ENCODE data around the gene CLEC2D.
"Not testable (repeated sequence)": the region's sequence is repeated elsewhere in the genome, so short reads cannot be mapped to it uniquely, and the experiment has no call there.

Gene CLEC2D

DNA sequence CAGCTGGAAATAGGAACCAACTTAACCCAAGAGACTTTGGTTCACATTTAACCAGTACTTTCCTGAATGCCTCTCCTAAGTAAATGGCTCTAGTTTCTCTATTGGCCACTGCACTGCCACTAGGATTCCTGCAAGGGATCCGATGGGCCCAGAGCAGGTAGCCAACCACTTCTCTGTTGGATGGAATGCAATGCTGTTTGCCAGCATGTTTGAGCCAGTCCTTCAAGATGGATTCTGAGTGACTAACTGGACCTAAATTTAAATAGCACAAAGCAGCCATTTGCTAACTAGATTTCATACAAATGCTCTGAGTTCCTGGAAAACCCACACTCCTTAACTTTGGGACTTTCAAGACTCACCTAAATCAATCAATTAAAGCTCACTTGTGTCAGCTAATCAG lies 9.5 kb upstream of the CLEC2D start:
- no peak for DNase-seq

DNA sequence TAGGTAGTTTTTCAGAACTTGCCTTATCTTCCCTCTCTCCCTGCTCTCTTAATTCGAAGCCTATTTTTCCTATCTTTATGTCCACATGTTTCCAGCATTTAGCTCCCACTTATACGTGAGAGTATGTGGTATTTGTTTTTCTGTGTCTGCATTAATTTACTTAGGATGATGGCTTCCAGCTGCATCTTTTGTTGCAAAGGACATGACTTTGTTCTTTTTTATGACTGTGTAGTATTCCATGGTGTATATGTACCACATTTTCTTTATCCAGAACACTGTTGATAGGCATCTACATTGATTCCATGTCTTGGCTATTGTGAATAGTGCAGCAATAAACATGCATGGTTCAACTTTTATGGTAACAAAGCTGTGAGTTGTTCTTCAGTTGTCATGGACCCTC lies 7.8 kb upstream of the CLEC2D start:
- no peak for DNase-seq

DNA sequence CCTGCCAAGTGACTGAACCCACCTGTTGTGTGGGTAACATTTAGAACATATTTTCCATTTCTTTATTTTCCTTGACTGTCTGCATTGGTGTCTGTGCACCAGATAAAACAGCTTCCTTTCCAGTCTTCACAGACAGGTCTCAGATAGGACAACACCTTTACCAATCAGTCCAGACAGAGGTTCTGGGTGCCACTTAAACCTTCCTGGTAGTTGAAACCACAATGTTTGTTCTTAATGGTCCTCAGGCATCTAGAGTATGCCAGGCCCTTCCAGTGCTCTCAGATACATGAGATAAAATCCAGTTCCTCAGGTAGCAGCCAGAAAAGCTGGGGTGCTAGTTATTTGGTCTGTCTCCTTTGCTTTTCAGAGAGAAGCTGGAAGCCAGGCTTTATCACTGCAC lies 7.0 kb upstream of the CLEC2D start:
- no peak for DNase-seq

GRCh38 chr12:9667403-9668160 lies 1.9 kb upstream of the CLEC2D start:
- peak; percentile 51 to 59 for DNase-seq

DNA sequence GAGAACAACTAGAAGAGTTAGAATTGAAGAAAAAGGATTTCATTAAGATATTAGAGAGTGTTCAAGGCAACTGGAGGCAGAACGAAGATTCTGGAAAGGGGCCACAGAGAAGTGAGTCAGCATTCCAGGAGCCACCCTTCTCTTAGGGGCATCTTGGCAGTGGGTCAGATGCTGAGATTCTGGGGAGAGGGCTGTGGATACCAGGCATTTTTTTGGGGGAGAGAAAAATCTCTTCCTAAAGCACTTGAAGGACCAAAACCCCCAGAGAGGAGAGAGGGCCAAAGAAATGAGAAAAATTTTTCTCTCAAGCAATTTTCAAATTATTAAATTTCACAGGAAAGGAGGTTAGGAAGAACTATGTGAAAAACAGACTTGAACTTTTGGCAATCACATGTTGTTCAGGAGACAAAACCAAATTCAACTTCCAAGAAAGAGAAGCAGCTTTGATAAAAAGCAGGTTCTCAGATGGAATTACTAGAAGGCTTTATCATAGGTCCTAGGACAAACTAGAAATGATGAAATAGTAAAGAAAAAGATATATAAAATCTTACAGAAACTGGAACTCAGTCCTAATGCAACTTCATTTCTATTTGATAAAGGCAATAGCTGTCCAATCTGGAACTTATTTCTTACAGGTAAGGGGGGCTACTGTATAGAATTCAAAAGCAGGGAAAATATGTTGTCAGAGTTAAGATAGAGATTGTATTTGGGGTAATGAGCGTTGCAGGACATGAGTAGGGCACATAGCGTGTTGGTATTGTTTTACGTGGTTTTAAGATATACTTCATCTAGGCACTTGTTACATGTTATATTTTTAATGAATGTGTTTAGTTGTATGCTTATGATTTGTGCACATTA lies 1.1 kb upstream of the CLEC2D start:
- DNase-seq: no peak

GRCh38 chr12:9669019-9669326 lies 540 bp upstream of the CLEC2D start:
- DNase-seq: no peak

DNA sequence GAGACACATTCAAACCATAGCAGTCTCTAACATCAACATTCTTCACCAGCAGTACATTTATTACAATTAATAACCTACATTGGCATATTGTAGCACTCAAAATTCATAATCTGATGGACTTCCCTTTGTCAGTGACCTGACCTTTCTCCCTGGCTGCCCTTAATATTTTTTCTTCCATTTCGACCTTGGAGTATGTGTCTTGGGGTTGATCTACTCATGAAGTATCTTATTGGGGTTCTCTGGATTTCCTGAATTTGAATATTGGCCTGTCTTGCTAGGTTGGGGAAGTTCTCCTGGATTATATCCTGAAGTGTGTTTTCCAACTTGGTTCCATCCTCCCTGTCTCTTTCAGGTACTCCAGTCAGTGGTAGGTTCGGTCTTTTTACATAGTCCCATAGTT lies 2.8 kb downstream of the CLEC2D start:
- DNase-seq: not testable (repeated sequence)

GRCh38 chr12:9673404-9674225 lies 4.1 kb downstream of the CLEC2D start:
- DNase-seq: no peak

- no peak for DNase-seq
These were observed 4.7 kb downstream of the CLEC2D start for GRCh38 chr12:9674226-9674590.

GRCh38 chr12:9682508-9682907 lies 13.0 kb downstream of the CLEC2D start:
- not testable (repeated sequence) for DNase-seq

DNA sequence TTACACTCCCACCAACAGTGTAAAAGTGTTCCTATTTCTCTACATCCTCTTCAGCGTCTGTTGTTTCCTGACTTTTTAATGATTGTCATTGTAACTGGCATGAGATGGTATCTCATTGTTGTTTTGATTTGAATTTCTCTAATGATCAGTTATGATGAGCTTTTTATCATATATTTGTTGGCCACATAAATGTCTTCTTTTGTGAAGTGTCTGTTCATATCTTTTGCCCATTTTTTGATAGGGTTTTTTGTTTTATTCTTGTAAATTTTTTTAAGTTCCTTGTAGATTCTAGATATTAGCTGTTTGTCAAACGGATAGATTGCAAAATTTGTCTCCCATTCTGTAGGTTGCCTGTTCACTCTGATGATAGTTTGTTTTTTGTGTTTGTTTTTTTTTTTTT lies 13.4 kb downstream of the CLEC2D start:
- DNase-seq: not testable (repeated sequence)

DNA sequence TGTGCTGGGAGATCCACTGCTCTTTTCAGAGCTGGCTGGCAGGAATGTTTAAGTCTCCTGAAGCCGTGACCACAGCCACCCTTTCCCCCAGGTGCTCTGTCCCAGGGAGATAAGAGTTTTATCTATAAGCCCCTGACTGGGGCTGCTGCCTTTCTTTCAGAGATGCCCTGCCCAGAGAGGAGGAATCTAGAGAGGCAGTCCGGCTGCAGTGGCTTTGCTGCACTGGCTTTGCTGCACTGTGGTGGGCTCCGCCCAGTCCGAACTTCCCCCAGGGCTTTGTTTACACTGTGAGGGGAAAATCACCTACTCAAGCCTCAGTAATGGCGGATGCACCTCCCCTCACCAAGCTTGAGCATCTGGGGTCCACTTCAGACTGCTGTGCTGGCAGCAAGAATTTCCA lies 15.9 kb downstream of the CLEC2D start:
- not testable (repeated sequence) for DNase-seq

DNA sequence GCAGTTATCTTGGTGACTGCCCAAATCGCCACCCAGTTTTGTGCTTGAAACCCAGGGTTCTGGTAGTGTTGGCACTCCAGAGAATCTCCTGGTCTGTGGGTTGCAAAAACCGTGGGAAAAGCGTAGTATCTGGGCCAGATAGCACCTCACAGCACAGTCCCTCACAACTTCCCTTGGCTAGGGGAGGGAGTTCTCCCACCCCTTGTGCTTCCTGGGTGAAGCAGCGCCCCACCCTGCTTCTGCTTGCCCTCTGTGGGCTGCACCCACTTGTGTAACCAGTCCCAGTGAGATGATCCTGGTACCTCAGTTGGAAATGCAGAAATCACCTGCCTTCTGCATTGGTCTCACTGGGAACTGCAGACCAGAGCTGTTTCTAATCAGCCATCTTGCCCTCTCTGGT lies 16.4 kb downstream of the CLEC2D start:
- no peak for DNase-seq

DNA sequence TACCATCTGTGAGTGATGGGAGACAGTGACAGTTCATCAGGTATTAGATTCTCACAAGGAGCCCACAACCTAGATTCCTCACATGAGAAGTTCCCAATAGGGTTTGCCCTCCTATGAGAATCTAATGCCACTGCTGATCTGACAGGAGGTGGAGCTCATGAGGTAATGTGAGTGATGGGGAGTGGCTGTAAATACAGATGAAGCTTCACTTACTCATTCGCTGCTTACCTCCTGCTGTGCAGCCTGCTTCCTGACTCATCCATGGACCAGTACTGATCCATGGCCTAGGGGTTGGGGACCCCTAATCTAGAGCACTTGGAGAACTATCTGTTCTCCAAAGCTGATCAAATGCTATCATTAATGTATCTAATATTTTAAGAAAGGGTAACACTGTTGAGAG lies 17.7 kb downstream of the CLEC2D start:
- no peak for DNase-seq

DNA sequence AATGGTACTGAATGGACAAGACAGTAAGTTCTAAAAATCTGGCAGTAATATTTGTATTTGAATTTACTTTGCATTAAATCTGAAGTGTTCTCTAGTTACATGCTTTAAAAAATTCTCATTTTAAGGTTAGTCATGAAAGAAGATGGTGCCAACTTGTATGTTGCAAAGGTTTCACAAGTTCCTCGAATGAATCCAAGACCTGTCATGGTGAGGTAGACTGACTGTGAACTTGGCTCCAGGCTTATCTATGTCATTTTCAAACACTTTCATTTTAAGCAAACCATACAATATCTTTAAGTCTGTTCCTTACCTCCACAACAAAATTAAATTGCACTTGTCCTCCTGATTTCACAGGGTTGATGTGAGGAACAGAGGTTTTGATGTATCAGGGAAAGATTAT lies 23.4 kb downstream of the CLEC2D start:
- DNase-seq: no peak

GRCh38 chr12:9694241-9694640 lies 24.7 kb downstream of the CLEC2D start:
- peak; percentile 70 to 72 for DNase-seq

GRCh38 chr12:9695150-9695549 lies 25.6 kb downstream of the CLEC2D start:
- DNase-seq: not testable (repeated sequence)

- DNase-seq: not testable (repeated sequence)
These were observed 26.1 kb downstream of the CLEC2D start for GRCh38 chr12:9695661-9696060.

- no peak for DNase-seq
These were observed 28.1 kb downstream of the CLEC2D start for GRCh38 chr12:9697619-9698018.

- DNase-seq: peak; percentile 53 to 61
These were observed 29.2 kb downstream of the CLEC2D start for GRCh38 chr12:9698681-9699080.

DNA sequence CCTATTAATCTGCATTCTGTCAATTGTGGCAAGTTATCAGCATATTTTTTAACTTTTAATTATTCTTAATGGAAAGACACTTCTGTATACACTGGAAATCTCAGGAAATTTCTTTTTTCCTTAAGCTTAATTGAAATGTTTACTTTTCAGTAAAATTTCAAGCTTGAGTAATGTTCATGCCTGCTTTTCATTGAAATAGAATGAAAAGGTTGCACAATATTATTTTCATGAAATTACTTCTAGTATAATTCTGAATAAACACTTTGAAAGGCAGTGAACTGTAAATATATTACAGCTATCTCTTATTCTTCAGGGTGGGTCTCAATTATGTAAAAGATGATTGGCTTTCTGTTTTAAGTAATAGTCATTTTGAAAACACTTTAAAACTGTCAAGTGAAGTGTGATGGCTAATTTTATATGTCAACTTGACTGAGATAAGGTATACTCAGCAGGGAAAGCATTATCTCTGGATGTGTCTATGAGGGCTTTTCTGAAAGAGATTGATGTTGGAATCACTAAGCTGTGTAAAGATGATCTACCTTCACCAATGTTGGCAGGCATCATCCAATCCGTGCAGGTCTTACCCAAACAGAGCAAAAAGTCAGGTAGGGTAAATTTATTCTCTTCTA lies 29.9 kb downstream of the CLEC2D start:
- no peak for DNase-seq

DNA sequence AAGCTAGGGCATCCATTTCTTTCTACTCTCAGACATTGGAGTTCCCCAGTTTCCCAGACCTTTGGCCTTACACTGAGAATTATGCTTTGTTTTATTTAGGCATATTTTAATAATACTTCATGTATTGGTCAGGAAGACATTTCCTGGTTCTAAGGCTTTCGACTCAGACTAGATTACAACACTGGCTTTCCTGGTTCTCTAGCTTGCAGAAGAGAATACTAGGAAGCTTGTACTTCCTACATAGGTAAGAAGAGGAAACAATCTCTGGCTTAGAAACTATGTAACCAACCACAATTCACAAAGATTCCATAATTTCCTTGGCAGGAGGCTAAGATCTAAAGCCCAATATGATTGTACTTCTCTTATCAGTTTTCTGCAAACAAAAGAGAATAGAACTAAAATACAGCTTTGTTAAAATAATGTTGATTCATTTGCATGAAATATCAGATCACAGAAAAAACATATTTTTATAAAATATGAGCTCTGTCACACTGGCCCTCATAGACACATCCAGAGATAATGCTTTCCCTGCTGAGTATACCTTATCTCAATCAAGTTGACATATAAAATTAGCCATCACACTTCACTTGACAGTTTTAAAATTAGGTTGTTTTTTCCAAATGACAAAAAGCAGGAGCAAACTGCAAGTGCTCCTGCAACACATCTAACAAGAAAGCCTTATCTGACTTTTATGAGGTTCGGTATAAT lies 30.5 kb downstream of the CLEC2D start:
- peak in 1 of 2 donors; percentile 24 for DNase-seq

GRCh38 chr12:9700606-9700956 lies 31.1 kb downstream of the CLEC2D start:
- DNase-seq: no peak

Data from inflammatory macrophage treated with lipopolysaccharide for 1 hour (primary cell).